HTERT RPE-1 (cell line): ENCODE results near the gene CPAMD8.
"Not testable (repeated sequence)": the region's sequence is repeated elsewhere in the genome, so short reads cannot be mapped to it uniquely, and the experiment has no call there.

Experiments
- in situ Hi-C: fragments of 300-500 bp; cut with MboI; formaldehyde crosslinking; loops from 4 replicates; pipeline ENCODE4 v1.14.3; 2020; ENCODE audit warnings: low sequenced_read_pairs

The CPAMD8 gene

GRCh38 chr19:16946951-16947940 is 79.4 kb downstream of the CPAMD8 start:
- in situ Hi-C loops = no loop called here

DNA sequence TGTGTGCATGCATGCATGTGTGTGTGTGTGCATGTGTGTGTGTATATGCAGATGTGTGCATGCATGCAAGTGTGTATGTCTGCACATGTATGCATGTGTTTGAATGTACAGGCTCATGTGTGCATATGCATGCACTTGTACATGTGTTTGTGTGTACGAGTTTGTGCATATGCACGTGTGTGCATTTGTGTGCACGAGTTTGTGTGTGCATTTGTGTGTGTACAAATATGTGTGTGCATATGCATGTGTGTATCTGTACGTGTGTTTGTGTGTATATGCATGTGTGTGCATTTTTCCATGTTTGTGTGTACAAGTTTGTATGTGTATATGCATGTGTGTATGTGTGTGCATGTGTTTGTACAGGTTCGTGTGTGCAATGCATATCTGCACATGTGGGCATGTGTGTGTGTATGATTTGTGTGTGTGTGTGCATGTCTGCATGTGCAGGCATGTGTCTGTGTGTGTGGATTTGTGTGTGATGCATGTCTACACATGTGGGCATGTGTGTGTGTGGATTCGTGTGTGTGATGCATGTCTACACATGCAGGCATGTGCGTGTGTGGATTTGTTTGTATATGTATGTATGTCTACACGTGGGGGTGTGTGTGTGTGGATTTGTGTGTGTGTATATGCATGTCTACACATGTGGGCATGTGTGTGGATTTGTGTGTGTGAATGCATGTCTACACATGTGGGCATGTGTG is 80.7 kb downstream of the CPAMD8 start:
- in situ Hi-C loops = no loop called here

DNA sequence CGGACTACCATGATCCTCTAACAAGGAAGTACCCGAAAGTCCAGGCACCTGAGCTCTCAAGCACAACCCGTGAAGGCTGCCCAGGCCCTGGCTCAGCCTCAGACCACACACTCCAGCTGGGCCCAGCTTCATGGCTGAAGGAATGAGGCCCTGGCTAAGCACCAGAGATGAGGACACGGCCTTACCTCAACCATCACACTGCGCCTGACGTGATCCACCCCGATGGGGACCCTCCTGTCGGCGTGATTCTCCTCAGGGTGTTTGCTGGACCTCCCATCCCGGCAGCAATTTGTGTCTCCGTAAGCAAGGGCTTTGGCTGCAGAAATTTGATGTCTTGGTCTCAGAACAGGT is 81.3 kb downstream of the CPAMD8 start:
- in situ Hi-C loops = no loop called here

DNA sequence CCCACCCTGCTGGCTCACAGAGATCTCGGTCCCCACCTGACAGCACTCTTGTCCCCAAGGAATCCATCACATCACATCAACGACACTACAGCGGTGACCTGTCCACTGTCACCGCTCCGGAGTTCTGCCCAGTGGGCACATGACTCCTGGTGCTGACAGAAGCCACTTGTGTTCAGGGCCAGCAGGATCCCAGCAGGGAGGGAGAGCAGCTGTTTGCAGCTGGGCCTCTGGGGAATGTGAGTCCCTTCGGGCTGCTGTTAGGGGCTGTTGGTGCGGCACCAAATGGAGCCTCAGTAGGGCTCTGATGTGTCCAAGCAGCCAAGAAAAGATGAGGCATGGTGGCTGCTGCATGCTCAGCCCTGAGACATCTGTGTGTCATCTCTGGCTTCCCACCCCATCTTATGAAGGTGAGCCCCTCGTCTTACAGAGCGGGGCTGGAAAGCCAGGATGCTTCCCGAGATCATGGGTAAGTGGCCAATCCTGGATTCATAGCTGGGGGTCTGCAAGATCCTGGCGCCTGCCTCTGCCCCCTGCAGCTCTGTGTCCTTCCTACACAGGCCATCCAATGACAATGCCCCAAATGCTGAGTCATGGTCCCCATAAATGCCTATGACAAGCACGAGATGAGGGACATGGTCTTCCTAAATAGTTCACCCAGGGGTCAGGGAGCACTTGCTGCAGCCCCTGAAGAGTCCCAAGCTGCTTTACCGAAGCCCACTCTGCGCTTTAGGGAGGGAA is 81.8 kb downstream of the CPAMD8 start:
- in situ Hi-C loops = no loop called here

DNA sequence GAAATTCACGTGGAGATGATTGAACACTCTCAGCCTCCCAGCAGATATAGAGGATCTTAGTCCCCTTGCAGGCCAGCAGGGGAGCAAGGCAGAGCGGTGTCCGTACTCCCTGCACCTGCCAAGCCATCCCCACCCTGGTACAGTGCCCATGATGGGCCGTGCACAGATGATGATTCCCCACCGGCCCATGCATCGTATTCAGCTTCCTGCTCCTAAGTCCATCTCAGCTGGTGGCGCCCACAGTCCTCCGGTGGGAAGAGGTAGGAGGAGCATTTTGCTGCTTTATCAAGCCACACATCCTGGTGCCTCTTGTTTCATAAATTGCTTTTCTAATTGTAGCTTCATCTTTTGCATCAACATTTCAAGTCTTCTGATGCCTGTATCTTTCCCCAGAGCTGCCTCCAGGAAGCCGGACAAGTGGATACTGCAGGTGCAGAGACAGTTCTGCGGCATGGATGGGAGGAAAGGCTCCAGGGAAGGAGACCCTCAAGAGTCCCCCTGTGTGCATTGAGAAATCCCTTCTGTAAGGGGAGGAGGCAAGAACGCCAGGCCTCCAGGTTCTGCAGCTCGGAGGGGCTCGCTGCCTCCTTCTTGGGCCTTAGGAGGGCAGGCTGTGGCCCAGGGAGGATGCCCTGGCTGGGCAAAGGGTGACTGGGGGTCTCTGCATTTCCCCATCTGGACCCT is 82.5 kb downstream of the CPAMD8 start:
- in situ Hi-C loops = no loop called here

GRCh38 chr19:16943090-16943489 is 83.5 kb downstream of the CPAMD8 start:
- in situ Hi-C loops = not testable (repeated sequence)

DNA sequence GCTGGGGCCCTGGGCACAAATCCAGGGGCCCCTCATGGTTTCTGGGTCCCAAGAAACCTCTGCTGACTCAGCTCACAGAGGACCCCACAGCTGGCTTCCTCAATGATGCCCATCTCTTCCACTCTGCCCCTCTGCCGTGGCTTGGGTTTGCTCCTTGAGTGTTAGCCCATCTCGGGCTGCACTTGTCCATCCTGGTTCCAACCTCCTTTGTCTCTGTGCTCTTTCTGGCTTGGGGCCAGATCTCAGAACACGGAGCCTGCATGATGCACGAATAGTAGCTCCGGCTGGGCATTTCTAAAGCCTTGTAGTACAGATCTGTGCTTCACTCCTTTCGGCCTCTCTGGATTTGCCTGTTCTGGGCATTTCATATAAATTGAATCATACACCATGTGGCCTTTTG is 84.0 kb downstream of the CPAMD8 start:
- in situ Hi-C loops = no loop called here

GRCh38 chr19:16940626-16941025 is 86.0 kb downstream of the CPAMD8 start:
- in situ Hi-C loops = no loop called here

DNA sequence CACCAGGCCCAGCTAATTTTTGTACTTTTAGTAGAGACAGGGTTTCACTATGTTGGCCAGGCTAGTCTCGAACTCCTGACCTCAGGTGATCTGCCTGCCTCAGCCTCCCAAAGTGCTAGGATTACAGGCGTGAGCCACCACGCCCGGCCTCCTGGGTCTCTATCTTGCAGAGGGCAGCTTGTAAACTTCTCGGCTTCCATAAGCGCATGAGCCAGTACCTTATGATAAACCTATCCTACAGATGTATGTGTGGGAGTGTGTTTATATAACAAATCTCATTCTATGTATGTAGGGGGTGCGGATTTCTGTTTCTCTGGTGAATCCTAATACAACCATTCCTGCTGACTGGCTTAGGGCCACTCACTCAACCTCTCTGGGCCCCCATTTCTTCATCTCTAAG is 86.5 kb downstream of the CPAMD8 start:
- in situ Hi-C loops = not testable (repeated sequence)

DNA sequence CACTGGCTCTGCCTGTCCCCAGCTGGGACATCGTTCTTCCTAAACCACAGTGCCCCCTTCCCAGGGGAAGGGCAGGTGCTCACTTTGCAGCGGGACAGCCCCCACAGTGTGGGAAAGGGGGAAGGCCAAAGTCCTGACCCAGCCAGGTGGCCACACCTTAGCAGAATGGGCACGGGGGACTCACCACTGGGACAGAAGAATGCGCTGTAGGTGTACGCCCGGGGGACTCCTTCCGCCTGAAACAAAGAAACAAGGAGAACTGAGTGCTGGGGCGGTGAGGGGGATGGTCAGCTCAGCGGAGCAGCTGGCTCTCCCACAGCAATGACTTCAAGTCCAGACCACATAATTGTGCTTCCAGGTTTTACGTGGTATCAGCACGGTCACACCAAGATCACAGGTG is 88.4 kb downstream of the CPAMD8 start:
- in situ Hi-C loops = no loop called here

DNA sequence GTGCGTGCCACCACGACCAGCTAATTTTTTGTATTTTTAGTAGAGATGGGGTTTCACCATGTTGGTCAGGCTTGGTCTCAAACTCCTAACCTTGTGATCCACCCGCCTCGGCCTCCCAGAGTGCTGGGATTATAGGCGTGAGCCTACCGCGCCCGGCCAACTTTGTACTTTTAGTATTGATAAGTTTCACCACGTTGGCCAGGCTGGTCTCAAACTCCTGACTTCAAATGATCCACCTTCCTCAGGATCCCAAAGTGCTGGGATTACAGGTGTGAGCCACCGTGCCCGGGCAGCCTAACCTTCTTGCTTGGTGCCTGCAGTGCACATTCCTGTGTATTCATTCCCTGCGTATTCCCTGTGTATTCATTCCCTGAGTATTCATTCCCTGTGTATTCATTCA is 88.8 kb downstream of the CPAMD8 start:
- in situ Hi-C loops = not testable (repeated sequence)

DNA sequence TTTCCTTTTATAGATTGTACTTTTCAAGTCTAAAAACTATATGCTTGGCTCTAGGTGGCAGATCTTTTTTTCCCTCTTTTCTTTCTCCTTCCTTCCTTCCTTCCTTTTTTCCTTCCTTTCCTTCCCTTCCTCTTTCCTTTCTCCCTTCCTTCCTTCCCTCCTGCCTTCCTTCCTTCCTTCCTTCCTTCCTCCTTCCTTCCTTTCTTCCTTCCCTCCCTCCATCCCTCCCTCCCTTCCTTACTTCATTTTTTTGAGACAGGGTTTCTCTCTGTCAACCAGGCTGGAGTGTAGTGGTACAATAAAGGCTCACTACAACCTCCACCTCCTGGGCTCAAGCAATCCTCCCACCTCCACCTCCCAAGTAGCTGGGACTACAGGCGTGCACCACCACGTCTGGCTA is 89.7 kb downstream of the CPAMD8 start:
- in situ Hi-C loops = no loop called here

GRCh38 chr19:16934489-16934888 is 92.1 kb downstream of the CPAMD8 start:
- in situ Hi-C loops = no loop called here

GRCh38 chr19:16931306-16931705 is 95.3 kb downstream of the CPAMD8 start:
- in situ Hi-C loops = no loop called here

DNA sequence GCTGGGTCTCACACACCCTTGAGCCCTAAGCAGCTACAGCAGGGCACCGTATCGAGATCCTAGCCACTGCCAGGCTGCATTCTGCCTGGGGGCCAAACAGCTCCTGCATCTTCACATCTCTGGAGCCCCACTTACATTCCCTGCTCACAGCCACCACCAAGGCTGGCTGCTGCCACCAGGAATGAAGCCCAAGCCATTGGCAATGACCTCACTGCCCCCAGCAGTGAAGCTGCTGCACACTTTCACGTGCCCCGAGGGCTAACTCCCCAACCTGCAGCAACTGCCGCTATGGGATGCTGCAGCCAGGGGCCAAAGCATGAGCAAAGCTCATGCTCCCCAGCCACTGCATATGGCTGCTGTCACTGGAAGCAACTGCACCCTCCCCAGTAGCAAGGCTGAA is 95.9 kb downstream of the CPAMD8 start:
- in situ Hi-C loops = no loop called here

- in situ Hi-C loops = no loop called here
Observed at GRCh38 chr19:16928916-16929315, 97.7 kb downstream of the CPAMD8 start.

- in situ Hi-C loops = no loop called here
Observed at GRCh38 chr19:16928351-16928750, 98.3 kb downstream of the CPAMD8 start.

GRCh38 chr19:16927883-16928282 is 98.7 kb downstream of the CPAMD8 start:
- in situ Hi-C loops = no loop called here

- in situ Hi-C loops = no loop called here
Observed at GRCh38 chr19:16922949-16923348, 103.7 kb downstream of the CPAMD8 start.

DNA sequence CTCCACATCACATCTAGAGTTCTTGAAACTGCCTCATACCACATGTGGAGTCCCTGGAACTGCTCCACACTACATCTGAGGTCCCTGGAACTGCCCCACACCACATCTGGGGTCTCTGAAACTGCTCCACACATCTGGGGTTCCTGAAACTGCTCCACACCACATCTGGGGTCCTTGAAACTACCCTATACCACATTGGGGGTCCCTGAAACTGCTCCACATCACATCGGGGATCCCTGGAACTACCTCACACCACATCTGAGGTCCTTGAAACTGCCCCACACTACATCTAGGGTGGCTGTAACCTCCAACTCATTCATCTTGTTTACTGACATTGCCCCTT is 104.0 kb downstream of the CPAMD8 start:
- in situ Hi-C loops = no loop called here
